ENCODE data around the gene ANKRD34A. TPM values are rescaled to one million over a fixed set of nuclear protein-coding genes. Genes with fewer than 3 reads are reported as not detected.

The ANKRD34A gene
- total and polyA plus RNA-seq, 2 of the 13 experiments (the other 11 are each of a cell fraction or from before 2014, with no cell fraction given): 0.05 to 0.07 TPM

- TF ChIP-seq MAZ (IDR thresholded peaks at IDR 0.05; ENCODE audit: borderline replicate concordance, low read depth, low read length): peak; percentile 25; the same call in 1 of the 2 replicates
- TF ChIP-seq MAZ (CRISPR knock-in tag; IDR thresholded peaks at IDR 0.05; ENCODE audit: low read depth): peak; percentile 64; the same call in 1 of the 2 replicates
- no peak for TF ChIP-seq ZNF484 (CRISPR knock-in tag; IDR thresholded peaks at IDR 0.05; ENCODE audit: borderline replicate concordance, low read depth)
- no peak for TF ChIP-seq KLF11 (CRISPR knock-in tag; IDR thresholded peaks at IDR 0.05)
- no peak for TF ChIP-seq CCDC6 (CRISPR knock-in tag; IDR thresholded peaks at IDR 0.05)
- no peak for TF ChIP-seq MAFF (IDR thresholded peaks at IDR 0.05; ENCODE audit: low read depth, low read length)
- no peak for TF ChIP-seq THRA (CRISPR knock-in tag; IDR thresholded peaks at IDR 0.05; ENCODE audit: borderline replicate concordance)
- TF ChIP-seq SNRNP70 (IDR thresholded peaks at IDR 0.05; ENCODE audit: low read depth, low read length): no peak
- no peak for TF ChIP-seq FOXJ3 (CRISPR knock-in tag; IDR thresholded peaks at IDR 0.05; ENCODE audit: borderline replicate concordance)
- TF ChIP-seq ZNF282 (IDR thresholded peaks at IDR 0.05; ENCODE audit: partially characterized antibody): no peak
- TF ChIP-seq ZNF225 (CRISPR knock-in tag; IDR thresholded peaks at IDR 0.05): no peak
- TF ChIP-seq ETV6 (CRISPR knock-in tag; conservative IDR thresholded peaks at IDR 0.05): no peak
- no peak for TF ChIP-seq ZNF703 (CRISPR knock-in tag; IDR thresholded peaks at IDR 0.05; ENCODE audit: borderline replicate concordance)
- no peak for TF ChIP-seq PRMT3 (CRISPR knock-in tag; IDR thresholded peaks at IDR 0.05; ENCODE audit: borderline replicate concordance, low read depth)
- 0 out of 2 replicates have a peak, but pooled peaks have one; percentile 50 for TF ChIP-seq ZBTB7B (CRISPR knock-in tag; IDR thresholded peaks at IDR 0.05)
- TF ChIP-seq ZBTB10 (CRISPR knock-in tag; IDR thresholded peaks at IDR 0.05; ENCODE audit: borderline replicate concordance): no peak
- 0 out of 2 replicates have a peak, but pooled peaks have one; percentile 66 for TF ChIP-seq NRL (CRISPR knock-in tag; IDR thresholded peaks at IDR 0.05; ENCODE audit: borderline replicate concordance)
- TF ChIP-seq ZNF558 (CRISPR knock-in tag; IDR thresholded peaks at IDR 0.05; ENCODE audit: borderline replicate concordance): no peak
- no peak for TF ChIP-seq ZBTB46 (CRISPR knock-in tag; IDR thresholded peaks at IDR 0.05; ENCODE audit: borderline replicate concordance)
- no peak for TF ChIP-seq ZNF17 (CRISPR knock-in tag; IDR thresholded peaks at IDR 0.05)
- TF ChIP-seq KDM4B (CRISPR knock-in tag; IDR thresholded peaks at IDR 0.05): no peak
- TF ChIP-seq RXRA (CRISPR knock-in tag; IDR thresholded peaks at IDR 0.05): no peak
- TF ChIP-seq EHMT2 (IDR thresholded peaks at IDR 0.05; ENCODE audit: borderline replicate concordance, low read depth, low read length): no peak
- TF ChIP-seq ARID2 (CRISPR knock-in tag; IDR thresholded peaks at IDR 0.05; ENCODE audit: borderline replicate concordance): no peak
Measured at GRCh38 chr1:145957443-145958319, 6.7 kb downstream of the ANKRD34A start, which contains the start of gene LIX1L (continued).
